Stimulated activated CD4-positive, alpha-beta T cell treated with anti-CD3 and anti-CD28 coated beads, Interleukin-2, amount 100 ng/mL, for 4 hours (primary cell): Measurements from ENCODE around the gene NFIB.

Experiments used
- DNase-seq: peaks from one replicate; pipeline ENCODE4 v3.0.0-alpha.2; 2020; ENCODE audit warnings: low read depth

NFIB gene

DNA sequence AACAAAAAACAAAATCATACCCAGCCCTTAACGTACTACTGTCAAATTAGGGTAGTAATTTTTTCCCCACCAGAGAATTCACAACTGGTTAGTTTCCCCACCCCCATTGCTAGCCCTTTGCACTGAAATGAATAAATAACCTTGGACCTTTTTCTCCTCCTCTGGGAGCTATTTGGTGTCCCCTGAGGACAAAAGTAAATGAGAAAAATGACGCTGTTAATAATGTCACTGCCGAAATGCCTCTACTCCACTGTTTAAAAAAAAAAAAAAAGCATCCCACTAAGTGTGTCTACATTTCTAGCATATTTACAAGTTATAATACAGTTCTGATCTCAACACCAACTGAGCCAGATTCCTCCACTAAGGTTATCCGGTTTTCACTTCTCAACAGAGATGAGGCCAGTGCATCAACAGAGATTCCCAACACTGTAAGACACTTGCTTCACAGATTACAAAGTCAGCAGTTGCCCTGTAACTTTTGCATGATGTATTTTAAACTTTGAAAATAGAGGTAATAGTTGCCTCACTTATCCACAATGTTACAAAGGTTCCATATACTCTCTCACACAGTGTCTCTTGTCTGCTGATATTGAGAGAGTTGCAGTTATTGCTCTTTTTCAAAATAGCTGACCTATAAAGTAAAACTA lies 5.1 kb upstream of the NFIB start:
- DNase-seq: no peak

DNA sequence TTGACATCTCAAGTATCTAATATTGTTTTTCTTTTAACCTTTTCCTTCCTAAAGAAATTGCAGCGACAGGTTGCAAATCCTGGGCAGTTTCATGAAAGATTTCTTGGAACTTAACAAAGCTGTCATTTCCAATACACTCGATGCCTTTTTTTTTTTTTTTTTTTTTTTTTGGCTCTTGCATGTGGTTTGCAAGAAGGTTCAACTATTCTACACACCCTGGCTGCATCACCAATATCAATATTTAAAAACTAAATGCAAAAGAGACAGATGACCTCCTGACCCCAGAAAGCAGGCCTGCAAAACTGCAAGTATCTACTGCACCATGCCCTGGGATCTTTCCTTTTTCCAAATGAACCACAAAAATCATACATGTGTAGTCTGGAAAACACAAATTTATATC lies 4.4 kb upstream of the NFIB start:
- no peak for DNase-seq

DNA sequence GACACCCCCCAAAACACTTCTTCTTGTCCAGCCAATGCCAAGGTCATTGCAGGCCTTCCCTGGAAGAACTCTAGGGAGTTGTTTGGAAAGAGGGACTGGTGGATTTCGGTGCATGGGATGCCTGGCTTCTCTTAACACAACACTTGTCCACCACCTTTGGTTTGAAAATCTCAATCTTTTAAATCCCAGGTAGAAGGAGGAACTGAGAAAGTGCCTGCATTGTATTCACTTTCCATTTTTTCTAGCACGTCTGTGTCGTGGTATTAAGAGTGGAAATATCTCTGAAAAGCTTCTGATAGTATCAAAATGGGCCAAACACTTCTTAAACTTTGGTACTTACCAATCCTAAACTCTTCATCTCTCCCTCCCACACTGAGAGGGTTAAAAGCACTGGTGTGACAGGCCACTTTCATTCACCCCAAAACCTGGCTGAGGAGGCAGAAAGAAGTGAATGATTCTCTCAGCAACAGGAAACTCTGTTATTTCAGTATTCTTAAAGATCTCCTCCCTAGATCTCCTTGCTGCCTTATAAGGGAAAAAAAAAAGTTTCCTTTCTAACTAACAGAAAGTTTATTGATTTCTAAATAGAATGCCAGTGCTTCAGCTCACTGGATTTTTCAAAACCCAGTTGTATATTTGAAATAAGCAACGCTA lies 3.9 kb upstream of the NFIB start:
- no peak for DNase-seq

DNA sequence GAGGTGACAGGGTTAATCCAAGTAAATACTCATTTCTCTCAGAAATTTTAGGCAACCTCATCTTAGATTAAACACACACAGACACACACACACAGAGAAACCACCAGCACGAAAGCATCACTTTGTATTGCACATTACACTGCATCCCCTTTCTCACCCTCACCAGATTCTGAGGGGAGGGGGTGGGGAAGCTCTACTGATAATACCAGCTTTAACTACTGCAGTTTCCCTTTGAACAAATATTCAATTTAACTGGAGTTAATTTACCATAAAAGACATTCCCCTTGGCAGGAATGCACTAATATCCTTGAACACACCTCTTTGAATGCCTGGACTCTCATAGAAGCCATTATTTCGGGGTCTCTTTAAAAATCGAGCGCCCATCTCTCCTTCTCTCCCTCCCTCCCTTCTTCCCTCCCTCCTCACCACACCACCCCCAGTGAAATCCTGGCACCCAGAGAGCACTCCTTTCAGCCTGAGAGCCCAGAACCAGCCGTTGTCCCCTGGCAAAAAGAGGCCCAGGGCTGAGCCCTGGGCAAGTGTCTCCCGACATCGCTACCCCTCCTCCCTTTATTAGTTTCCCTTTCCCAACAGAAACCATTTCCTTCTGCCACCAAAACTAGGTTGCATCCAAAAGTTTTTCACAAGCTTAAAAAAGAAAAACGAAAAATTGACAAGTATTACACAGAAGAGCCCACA lies 2.8 kb upstream of the NFIB start:
- DNase-seq: no peak

DNA sequence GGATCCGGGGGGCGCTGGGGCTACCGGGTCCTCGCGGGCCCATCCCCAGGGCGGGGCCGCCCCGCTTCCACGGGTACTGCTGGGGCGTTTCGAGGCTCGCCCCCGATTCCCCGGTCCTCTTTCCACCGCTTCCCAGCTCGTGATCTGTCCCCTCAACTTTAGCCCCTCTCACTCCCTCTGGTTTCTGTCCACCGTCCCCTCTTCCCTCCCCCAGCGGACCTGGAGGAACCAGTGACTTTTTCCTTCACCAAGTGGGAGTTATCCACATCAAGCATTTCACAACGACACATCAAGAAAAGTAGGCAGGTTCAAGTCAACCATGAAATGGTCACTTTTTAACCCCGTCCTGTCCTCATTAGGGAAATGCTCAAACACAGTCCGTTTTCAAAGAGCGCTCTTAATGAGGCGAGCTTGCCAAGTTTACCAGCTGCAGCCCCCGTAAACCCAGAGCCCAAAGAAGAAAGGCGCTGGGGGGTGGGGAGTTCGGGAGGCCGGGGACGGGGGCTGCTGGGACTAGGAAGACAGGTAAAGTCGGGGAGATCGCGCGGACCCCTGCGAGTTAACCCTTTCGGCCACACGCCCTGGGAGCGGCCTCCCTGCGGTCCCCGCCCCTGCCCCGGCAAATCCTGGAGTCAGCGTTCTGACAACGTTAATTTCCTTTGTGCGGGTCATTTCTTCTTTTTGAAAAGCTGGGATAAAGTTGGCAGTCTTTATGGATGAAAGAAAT lies 2.1 kb upstream of the NFIB start:
- no peak for DNase-seq

DNA sequence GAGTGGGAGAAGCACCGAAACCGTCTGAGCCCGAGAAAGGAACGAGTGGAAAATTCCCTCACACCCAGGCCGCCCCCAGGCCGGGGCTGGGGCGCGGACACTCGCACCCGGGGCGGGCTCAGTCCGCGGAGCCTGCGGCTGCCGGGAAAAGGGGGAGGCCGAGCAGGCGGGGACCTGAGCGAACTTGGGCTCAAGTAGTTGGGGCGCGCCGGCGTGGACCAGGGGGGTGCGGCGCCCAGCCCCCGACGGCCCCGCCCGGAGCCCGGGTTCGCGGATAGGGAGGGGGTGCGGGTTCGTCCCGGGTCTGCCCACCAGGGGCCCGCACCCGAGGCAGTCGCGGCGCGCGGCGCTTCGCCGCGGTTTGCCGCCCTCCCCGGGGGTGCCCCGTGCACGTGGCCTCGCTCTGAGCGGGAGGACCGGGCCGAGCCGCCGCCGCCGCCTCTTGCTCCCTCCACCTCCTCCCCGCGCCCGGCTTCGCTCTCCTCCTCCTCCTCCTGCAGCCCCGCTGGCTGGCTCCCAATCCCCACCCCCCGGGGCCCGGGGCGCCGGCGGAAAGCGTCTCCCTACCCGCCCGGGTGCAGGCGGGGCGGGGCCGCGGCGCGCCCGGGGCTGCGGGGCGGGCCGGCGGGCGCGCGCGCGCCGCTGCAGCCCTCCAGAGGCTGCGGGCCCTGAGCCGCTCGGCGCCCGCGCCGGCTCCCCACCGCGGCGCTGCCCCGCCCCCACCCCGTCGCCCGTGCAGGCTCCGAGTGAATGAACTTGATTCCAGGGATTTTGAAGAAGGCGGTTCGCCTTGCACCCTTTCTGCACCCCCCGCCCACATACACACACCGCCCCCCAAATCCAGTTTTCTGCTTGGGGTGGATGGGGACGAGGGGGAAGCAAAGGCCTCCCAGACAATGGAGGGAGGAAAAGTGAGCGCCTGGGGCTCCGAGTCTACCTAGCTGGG lies 1.3 kb upstream of the NFIB start:
- DNase-seq: no peak

DNA sequence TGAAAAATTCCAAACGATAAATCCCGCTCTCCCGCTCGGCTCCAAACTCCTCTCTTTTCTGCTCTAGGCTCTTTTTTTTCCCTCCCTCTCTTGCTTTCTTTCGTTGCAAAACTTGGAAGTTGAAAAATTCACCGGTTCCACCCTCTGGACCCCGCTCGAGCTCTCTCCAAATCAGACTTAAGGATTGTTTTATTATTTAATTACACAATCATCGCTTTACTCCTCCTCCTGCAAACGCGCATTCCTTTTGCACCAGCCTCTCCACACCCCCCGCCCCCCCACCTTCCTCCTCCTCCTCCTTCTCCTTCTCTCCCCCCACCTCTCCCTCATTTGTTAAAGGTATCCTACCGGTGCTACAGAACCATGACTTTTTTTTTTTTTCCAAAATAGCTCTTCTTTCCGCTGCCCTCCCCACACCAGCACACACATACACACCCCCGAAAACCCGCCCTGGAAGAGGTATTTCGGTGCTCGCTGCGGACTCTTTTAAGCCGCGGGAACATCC lies 535 bp upstream of the NFIB start:
- no peak for DNase-seq

DNA sequence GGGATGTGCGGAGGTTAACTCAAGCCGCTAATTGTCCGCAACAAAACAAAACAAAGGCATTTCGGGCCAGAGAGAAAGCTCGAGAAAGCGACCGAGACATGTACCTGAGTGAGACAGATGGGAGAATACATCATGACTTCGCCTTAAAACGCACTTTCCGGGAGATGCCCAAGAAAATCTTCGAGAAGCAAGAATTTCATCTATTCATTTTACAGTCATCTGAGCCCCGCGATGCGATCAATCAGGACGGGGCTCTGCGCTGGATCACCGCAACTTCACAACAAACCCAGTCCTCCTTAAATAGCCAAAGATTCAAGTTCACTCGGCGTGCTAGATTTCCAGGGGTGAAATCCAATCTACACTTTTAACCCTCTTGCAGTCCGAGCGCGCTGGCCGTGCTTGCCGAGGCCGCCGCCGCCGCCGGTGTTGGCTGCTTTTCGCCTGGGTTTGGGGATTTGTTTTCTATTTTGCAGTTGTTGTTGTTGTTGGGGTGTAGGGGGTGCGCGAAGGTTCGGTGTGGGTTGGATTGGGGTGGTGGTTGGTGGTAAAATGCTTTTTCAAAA lies 482 bp downstream of the NFIB start:
- no peak for DNase-seq

DNA sequence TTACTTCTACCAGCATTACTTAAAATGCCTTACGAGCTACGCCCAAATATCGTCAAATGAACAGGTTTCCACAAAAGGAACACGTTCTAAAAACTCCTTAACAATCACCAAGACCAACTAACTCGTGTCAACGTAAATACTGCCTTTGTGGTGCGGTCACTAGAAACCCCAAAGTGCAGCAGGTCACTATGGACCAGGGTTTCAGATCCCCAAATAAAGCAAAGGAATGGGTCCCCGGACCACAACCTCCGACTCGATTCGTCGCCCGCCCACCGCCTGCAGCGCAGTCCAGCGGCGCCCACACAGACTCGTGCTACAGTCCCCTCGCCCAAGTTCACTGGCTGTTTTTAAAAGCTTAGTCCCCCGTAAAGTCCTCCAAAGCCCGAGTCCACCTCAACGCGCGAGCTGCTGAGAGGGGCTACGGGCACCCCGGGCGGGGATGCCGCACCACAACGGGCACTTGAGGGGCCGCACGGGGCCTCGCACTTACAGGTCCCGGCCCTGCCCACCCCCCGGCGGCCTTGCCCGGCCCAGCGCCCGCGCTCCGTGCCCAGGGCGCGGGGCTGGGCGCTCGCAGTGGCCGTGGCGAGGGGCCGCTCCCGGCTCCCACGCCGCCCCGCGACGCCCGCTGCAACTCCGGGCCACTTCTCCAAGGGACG lies 1.1 kb downstream of the NFIB start:
- DNase-seq: no peak

DNA sequence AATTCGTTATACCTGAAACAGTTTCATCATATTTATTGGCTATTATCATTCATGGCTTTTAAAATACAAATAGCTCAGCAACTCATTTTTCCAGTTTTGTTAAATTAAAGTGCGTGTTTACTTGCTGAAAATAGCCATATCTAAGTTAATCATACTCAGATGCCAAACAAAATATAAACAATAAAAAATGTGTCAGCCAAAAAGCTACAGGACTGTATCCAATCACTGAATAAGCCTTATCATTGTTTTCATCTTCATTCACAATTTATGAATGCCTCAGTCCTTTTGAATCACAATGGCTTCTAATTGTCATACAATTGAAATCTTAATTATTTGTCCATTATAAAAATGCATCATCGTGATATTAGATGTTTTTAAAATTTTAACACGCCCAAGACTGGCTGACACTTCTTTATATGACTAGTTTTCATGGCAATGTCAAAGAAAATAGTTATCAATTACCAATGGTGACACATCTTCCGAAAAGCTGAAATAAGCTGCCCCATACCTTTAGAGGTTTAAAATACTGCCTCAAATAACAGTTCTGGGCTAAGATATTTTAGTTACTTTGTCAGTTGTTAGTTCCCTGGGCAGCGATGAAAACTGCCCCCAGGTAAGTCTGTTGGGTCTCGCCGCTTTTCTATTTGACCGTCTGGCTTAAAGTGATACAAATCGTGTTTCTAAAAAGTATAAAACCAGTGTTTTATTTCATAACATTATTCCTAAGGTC lies 1.8 kb downstream of the NFIB start:
- DNase-seq: no peak

DNA sequence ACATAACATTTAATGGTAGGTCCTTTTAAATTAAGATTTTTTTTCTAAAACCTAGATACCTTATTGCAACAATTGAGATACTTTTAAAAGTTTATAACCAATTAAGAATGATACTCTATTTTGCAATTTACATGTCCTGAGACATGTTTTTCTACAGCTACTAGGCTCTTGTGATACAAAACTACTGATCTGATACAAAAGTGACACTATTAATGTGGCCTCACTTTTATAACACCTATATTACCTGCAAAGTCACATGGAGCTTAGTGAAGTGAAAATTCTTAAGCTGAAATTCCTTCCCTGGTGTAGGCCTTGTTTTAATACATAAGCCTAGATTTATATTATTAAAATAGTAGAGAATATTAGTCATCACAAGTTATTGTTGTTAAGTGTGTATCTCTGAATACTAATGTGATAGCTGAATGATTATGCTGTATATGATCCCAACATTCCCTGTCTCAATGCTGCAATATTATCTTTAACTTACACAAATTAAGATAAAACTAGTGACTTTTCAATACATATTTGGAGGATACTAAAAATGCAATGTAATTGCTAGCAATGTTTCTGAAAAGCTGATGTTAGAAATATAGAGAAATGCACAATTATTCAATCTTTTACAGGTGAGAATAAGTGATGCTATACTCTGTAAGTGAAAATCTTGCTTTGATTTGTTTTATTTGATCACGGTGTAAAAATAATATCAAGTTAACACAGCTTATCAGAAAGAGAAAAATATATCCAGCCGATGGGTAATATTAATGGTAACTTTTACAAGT lies 2.6 kb downstream of the NFIB start:
- no peak for DNase-seq

DNA sequence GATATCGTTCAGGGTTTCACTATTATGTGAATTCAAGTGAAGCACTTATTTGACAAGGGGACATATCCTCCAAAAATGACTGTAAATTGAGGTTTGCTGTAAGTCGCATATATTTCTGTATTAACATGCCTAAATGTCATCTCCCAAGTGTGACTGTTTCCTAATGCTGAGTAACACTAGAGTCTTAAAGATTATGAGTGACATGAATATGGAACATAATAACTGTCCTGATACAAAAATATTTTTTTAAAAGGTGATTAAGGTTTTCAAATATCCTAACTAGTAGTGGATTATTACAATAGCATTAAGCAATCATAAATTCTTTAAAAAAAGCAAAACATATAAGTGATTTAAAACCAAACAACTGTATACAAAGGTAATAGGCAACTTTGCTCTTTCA lies 3.6 kb downstream of the NFIB start:
- no peak for DNase-seq

DNA sequence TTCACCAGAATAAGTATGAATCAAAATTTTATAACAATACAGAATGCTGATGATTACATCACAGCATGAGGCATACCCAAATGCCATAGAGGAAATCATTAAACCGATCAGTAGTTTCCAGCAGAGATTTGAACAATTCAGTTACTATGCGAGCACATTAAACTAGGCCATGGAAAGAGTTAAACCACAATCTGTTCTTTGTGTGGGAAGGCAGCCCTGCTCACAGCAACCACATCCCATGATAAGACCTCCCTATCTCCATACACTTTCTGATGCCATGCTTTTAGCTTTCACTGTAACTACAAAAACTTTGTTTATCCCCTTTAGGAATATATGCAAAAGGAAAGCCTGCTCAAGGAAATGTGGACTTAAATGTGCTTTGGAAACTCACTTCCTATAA lies 4.5 kb downstream of the NFIB start:
- DNase-seq: no peak

DNA sequence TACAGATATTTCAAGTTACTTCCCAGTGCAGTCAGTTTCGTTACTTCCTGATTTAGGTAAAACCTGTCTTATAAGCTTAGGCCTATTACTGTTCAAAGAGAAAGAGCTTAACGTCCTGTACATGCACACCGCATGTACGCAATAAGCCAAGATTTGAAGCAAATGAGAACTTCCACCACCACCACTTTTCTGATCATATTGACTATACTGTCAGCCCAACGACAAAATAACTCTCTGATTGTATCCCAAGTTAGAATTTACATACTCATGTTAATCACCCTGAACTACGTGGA lies 5.1 kb downstream of the NFIB start:
- no peak for DNase-seq

DNA sequence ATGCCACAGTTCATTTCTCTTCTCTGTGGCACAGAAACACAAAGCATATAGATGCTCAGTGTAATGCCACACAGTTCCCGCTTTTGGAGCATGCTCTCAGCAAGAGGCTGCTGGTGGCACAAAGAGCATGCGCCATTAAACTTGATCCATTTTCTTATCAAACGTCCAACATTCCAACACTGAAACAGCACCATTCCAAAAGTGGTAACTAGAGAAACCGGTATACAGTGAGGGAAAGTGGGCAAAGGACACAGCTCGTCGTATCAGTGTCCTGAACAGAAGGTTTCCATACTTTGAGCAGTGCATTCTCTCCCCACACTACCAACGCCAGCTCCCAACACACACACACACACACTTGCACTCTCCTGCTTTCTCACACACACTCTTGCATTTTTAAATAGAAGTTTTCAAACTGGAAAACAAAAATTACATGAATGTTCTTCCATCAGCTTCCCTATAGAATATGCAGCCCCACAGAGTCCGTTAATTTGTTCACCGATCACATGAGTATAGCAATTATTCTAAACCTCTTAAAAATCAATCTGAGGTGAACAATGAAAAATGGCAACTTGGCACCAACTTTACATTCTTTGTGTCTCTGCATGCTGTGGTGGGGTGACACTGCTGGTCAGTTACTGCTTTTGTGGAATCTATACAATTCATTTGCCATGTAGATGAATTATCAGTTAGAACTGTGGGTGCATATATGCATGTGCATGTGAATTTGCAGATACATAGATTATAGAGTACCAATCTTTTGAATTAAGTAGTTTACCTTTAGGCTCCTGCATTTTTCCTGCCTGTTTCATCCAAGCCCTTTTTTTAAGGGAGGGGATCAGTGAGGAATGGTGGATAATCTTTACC lies 5.7 kb downstream of the NFIB start:
- no peak for DNase-seq

DNA sequence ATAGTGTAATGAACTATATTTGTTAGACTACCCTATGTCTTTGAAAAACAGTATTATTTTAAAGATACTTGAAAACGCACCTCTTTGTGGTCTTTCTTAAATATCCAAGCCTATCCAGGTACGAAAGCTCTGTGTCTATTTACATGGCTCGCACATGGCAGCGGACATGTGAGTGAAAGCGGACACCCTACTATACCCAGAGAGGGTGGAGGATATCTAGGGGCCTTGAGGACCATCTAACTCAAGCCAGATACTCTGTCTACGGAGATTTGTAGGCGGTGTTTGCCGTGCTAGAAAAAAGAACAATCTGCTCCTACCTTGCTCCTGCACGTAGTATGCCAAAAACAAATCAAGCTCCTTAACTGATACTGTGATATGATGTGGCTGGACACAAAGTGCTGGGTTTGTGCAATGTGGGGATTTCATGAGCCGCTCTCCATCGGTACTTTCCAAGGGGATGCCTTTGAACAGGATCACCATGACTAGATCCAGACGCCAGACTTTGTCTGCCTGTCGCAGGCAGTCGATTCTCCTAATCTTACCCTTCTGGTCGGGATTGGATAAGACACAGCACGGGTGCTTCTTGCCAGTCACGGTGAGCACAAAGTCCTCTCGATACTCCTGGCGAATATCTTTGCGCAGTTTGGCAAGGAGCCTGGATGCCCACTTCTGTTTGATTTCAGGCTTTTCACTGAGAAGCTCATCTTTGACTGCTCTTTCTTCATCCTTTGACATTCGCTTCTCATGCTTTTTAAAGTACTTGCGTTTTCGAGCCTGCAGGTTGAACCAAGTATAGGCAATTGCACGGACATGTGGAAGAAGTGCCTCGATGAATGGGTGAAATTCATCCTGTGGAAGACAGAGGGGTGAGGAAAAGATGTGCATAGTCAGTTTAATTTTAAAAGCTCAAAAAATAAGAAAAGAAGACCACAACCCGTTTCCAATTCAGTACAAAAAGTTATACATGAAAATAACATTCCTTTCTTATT lies 7.0 kb downstream of the NFIB start:
- DNase-seq: no peak

DNA sequence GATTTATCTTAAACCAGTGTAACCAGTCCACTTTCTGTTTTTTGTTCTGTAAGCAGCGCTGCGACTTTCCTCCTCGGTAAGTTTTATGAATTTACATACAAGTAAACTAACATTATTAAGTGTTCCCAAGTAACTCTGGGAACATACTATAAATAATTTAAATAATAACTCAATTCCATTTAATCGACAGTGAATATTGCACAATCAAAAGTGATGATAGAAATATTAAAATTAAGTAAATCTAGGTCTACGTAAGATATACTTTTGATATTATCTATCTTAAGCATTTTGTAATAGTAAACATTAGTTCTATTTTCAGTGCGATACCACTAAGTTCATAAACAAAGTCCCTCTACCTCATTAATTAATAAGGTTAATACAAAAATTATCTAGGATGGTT lies 7.8 kb downstream of the NFIB start:
- DNase-seq: no peak
